OCI-LY3 (cell line): ENCODE data around the gene HAUS3.

Source experiments
- H2AFZ ChIP-seq: fragments of 200-600, 300-600 bp; shearing (Covaris generic); 2 replicates; pipeline ENCODE4 v1.6.0; 2014; ENCODE audit warnings: antibody characterized with exemption, low read depth, low read length
- H3K27ac ChIP-seq: fragments of 200-600, 300-600 bp; sonication (generic); 2 replicates; pipeline ENCODE4 v1.5.1; 2014; ENCODE audit warnings: mild to moderate bottlenecking, low read length, moderate library complexity, mixed read lengths
- H3K27me3 ChIP-seq: fragments of 200-600, 300-600 bp; sonication (generic); 2 replicates; pipeline ENCODE4 v1.6.1; 2014; ENCODE audit warnings: low read depth, low read length, mixed read lengths
- H3K36me3 ChIP-seq: fragments of 200-600, 300-600 bp; sonication (generic); replicated peaks from 2 replicates; pipeline ENCODE3; 2014; ENCODE audit warnings: low read depth, low read length, mixed read lengths
- H3K4me1 ChIP-seq: fragments of 300-600, 200-600 bp; sonication (generic); 2 replicates; pipeline ENCODE4 v1.6.1; 2014; ENCODE audit warnings: low read length, mixed read lengths
- H3K4me2 ChIP-seq: fragments of 200-600, 300-600 bp; sonication (generic); 2 replicates; pipeline ENCODE4 v1.6.1; 2014; ENCODE audit warnings: low read length, mixed read lengths
- H3K4me3 ChIP-seq: fragments of 300-600, 200-600 bp; sonication (generic); 2 replicates; pipeline ENCODE4 v1.5.1; 2014; ENCODE audit warnings: antibody characterized with exemption, mild to moderate bottlenecking, low read length, moderate library complexity
- H3K79me2 ChIP-seq: fragments of 300-600, 200-600 bp; shearing (Covaris generic); 2 replicates; pipeline ENCODE4 v1.6.1; 2014; ENCODE audit warnings: mild to moderate bottlenecking, low read length, mixed read lengths
- H3K9ac ChIP-seq: fragments of 300-600, 200-600 bp; shearing (Covaris generic); 2 replicates; pipeline ENCODE4 v1.6.0; 2014; ENCODE audit warnings: mild to moderate bottlenecking, low read length, moderate library complexity
- H3K9me3 ChIP-seq: fragments of 200-600, 300-600 bp; shearing (Covaris generic); 2 replicates; pipeline ENCODE4 v1.6.1; 2014; ENCODE audit warnings: low read length, mixed read lengths; ENCODE audit not compliant: insufficient read depth
- H4K20me1 ChIP-seq: fragments of 200-600, 300-600 bp; sonication (generic); 2 replicates; pipeline ENCODE4 v1.6.1; 2016; ENCODE audit warnings: low read length, mixed read lengths; ENCODE audit not compliant: insufficient read depth
- EZH2phosphoT487 ChIP-seq: fragments of 200-600 bp; shearing (Covaris generic); IDR thresholded peaks from 2 replicates; pipeline ENCODE4 v1.6.1; 2018; ENCODE audit warnings: antibody characterized with exemption, mixed run types, low read depth
- TF ChIP-seq, protein P1 (sequence below): fragments of 200-600, 300-600 bp; sonication (generic); IDR thresholded peaks from 2 replicates; pipeline ENCODE4 v1.5.1; 2014; ENCODE audit warnings: antibody characterized with exemption, low read length, low read depth

HAUS3 gene

DNA sequence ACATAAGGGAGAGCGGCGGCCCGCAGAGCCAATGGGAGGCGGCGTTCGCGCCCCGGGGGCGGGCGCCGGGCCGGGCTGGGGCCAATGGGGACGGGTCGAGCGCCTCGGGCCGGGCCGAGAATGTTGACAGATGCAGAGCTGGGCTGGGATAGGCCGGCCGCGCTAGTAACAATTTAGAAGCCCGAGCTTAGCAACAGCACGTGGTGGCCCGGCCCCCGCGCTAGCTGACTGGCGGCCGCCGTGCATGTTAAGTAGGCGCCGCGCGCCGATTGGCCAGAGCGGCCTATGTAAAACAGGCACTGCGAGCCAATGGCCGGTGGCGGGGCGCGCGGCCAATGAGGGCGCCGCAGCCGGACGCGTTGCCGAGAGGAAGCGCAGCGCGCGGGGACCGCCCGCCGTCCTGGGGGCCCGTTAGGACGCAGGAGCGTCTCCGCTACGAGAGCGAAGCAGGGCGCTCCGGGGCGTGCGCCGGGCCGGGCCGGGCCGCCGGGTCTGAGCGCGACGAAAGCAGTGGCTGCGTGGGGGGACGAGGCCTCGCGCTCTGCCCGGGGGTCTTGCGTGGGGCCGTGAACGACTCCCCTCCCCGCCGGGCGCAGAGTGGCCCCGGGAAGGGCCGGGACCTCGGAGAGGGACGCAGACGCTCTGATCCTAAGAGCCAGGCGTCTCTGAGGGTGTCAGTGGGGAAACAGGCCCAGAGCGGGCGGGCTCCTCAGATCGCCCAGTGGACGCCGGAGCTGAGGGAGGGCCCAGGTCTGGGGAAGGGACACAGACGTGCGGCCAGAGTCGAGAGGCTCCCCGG is 20.4 kb upstream of the HAUS3 start:
- no peaks in the 10 kb centered on the region for H3K27me3 ChIP-seq
- peak overlapping the region; percentile 61 for H2AFZ ChIP-seq
- no peaks in the 10 kb centered on the region for H4K20me1 ChIP-seq
- H3K9ac ChIP-seq: peak overlapping the region; percentile 82
- H3K4me3 ChIP-seq: peak overlapping the region; percentile 92
- H3K4me2 ChIP-seq: peak overlapping the region; percentile 96
- H3K4me1 ChIP-seq: peaks cover 4% of the 10 kb centered on the region; the same call in 1 of the 2 replicates
- H3K9me3 ChIP-seq: no peaks in the 10 kb centered on the region
- no peaks in the 10 kb centered on the region for H3K79me2 ChIP-seq
- peak overlapping the region; percentile 37 for H3K27ac ChIP-seq
- H3K36me3 ChIP-seq: no peaks in the 10 kb centered on the region
- TF ChIP-seq, protein P1, sequence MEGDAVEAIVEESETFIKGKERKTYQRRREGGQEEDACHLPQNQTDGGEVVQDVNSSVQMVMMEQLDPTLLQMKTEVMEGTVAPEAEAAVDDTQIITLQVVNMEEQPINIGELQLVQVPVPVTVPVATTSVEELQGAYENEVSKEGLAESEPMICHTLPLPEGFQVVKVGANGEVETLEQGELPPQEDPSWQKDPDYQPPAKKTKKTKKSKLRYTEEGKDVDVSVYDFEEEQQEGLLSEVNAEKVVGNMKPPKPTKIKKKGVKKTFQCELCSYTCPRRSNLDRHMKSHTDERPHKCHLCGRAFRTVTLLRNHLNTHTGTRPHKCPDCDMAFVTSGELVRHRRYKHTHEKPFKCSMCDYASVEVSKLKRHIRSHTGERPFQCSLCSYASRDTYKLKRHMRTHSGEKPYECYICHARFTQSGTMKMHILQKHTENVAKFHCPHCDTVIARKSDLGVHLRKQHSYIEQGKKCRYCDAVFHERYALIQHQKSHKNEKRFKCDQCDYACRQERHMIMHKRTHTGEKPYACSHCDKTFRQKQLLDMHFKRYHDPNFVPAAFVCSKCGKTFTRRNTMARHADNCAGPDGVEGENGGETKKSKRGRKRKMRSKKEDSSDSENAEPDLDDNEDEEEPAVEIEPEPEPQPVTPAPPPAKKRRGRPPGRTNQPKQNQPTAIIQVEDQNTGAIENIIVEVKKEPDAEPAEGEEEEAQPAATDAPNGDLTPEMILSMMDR: no peak
- TF ChIP-seq EZH2phosphoT487: no peak

DNA sequence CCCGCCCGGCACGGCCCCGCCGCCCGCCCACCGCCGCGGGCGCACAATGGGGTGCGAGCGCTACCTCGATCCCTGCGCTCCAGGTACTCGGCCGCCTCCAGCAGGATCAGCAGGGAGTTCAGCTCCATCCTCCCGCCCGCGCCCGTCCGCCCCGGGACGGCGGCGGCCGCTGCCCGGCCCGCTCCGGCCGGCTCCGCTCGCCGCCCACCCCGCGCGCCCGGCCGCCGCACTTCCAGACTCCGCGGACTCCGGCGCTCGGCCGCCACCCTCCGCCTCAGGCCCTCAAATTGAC is 19.9 kb upstream of the HAUS3 start, which contains the start of gene MXD4:
Gene MXD4 (minus strand): TSS at position 257 of the 292 bp plus-strand sequence. CDS start 129 bp downstream, at position 128.
- no peaks in the 10 kb centered on the region for H3K27me3 ChIP-seq
- no peaks in the 10 kb centered on the region for H3K79me2 ChIP-seq
- no peak for TF ChIP-seq EZH2phosphoT487
- H3K4me3 ChIP-seq: peak within 1 kb of the TSS; percentile 92
- H3K9me3 ChIP-seq: no peaks in the 10 kb centered on the region
- H3K4me2 ChIP-seq: peak within 1 kb of the TSS; percentile 96
- H3K36me3 ChIP-seq: no peaks in the 10 kb centered on the region
- H2AFZ ChIP-seq: peak within 1 kb of the TSS; percentile 61
- H3K27ac ChIP-seq: peak within 1 kb of the TSS; percentile 37
- H3K9ac ChIP-seq: peak within 1 kb of the TSS; percentile 82
- H3K4me1 ChIP-seq: peaks cover 7% of the 10 kb centered on the region; the same call in 1 of the 2 replicates
- H4K20me1 ChIP-seq: no peaks in the 10 kb centered on the region

DNA sequence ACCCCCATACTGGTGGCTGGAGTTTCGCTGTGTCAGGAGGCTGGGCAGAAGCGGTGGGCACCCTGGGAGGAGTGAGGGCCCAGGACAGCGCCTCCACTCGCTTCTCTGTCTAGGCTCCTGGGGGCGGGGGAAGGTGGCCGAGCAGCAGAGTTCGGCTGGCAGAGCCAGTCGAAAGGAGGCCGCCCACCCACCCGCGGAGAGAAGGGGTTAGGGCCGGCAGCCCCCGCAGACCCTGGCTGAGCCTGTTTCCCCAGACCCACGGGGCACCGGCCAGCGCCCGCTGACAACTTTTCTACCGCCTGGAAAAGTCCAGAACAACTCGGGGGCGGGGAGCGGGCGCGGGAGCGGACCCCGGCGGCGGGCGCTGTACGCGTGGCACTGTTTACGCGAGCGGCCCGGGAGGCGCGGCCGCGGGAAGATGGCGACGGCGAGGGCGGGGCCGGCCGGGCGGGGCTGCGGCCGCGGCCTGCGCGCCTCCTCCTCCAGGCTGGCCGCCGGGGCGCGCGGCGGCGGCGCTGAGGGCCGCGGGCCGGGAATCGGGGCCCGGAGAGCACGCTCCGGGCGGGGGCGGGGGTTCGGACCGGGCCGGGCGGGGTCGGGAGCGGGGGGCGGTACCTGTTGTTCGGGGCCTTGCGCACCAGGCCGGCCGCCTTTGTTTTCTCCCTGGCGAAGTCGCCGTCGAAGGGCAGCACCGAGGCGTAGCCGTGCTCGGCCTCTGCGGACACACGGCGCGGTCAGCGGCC is 19.4 kb upstream of the HAUS3 start:
- H3K79me2 ChIP-seq: no peaks in the 10 kb centered on the region
- peak overlapping the region; percentile 90 for H3K4me3 ChIP-seq
- H3K9me3 ChIP-seq: no peaks in the 10 kb centered on the region
- H2AFZ ChIP-seq: peak overlapping the region; percentile 38; the same call in 1 of the 2 replicates
- no peaks in the 10 kb centered on the region for H3K36me3 ChIP-seq
- H3K4me1 ChIP-seq: peaks cover 9% of the 10 kb centered on the region; the same call in 1 of the 2 replicates
- TF ChIP-seq, protein P1: no peak
- no peak for TF ChIP-seq EZH2phosphoT487
- H3K27me3 ChIP-seq: no peaks in the 10 kb centered on the region
- H3K9ac ChIP-seq: peak overlapping the region; percentile 69
- no peaks in the 10 kb centered on the region for H4K20me1 ChIP-seq
- peak overlapping the region; percentile 79 for H3K4me2 ChIP-seq
- H3K27ac ChIP-seq: no peak overlapping the region

DNA sequence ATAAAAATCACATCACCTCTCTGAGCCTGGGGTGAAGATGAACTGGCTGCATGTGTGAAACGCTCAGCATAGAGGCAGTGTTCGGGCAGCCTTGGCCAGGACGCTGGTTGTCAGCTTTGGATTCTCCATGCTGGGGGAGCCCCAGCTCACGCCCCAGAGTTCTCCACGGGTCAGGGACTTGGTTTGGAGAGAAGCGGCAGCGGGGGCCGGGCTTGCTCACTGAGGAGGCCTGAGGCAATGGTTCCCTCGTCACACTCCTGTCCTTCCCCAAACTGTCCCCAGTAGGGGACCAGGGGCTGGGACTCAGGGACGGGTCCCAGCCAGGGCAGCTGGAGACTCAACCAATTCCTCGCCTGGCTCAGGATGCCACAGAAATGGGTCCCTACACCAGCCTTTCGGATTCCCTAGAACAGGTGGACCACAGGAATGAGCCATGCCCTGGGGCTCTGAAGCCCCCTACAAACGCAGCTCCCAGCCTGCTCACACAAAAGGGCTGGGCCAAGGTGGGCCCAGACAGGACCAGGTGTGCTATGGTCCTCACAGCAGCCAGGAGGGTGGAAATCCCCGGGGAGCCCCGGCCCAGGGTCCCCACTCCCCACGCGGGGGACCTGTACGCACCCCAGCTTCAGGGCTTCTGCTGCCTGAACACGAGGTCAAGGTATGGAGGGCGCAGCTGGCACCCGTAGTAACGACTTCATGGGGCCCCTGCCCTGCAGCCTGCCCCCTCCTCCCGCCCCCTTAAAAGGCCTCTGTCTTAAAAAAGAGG is 18.6 kb upstream of the HAUS3 start:
- Histone ChIP-seq H3K27me3 (no peaks in the 10 kb centered on the region), H3K36me3 (no peaks in the 10 kb centered on the region), H3K4me3 (peak overlapping the region; percentile 90), H3K9ac (peak overlapping the region; percentile 69), H2AFZ (peak overlapping the region; percentile 38; the same call in 1 of the 2 replicates), H3K79me2 (no peaks in the 10 kb centered on the region), H3K27ac (no peak overlapping the region), H3K4me2 (peak overlapping the region; percentile 79), H3K9me3 (no peaks in the 10 kb centered on the region), H4K20me1 (no peaks in the 10 kb centered on the region), H3K4me1 (peaks cover 9% of the 10 kb centered on the region; the same call in 1 of the 2 replicates)
- TF ChIP-seq, protein P1: no peak
- no peak for TF ChIP-seq EZH2phosphoT487
